Germinal center (tissue), 1 donor: Measurements from ENCODE around the gene SMIM33.
"Not testable (repeated sequence)": the region's sequence is repeated elsewhere in the genome, so short reads cannot be mapped to it uniquely, and the experiment has no call there.

ENCODE experiments used
- DNase-seq: peaks from one replicate; pipeline ENCODE4 v3.0.0; 2012; ENCODE audit warnings: mixed read lengths, low spot score

The SMIM33 gene

DNA sequence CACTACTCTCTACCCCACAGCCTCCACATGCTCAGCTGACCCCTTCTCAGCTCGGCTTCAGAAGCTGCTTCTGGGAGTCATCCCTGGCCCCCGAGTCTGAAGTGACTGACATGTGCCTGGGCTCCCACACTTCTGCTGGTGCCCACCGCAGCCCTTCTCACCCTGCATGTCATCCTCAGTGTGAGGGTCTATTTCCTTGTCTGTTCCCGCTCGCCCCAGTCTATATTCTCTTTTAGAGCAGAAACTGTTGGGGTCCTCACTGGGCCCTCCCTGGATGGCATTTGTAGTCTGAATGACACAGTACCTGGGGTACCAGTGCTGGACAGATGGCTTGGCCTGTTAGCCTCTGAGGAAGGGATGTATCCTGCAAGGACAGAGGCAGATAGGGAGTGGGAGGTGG lies 13.6 kb upstream of the SMIM33 start:
- DNase-seq: no peak

DNA sequence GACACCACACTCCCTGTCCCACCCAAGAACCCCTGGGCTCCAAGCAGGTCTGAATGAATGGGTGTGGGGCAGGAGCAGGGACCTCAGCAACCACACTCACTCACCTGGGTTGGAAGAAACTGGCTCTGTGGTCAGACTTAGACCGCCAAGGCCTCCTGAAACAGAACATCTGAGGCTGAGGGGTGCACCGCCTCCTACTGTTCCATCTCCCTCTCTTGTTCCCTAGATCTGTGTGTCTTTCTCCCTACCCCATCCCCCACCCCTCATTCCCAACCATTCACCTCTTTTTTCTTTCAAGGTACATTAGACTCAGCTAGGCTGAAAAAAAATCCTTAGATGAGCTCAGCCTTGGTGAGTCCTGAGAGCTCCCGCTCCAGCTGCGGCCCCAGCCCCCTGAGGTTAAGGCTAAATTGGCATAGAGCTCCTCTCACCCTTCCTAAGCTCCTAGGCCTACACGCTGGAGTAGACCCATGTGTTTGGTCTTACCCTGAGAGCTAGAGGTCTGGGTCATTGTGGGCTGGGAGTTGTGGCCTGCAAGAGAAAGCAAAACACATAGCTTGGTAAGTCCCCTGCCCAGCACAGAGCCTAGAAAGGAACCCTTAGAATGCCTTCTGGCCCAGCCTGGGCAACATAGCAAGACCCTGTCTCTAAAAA lies 13.0 kb upstream of the SMIM33 start:
- no peak for DNase-seq

- no peak for DNase-seq
Observed at GRCh38 chr5:139458580-139459407, 12.0 kb upstream of the SMIM33 start.

- no peak for DNase-seq
Observed at GRCh38 chr5:139459451-139459934, 11.3 kb upstream of the SMIM33 start.

DNA sequence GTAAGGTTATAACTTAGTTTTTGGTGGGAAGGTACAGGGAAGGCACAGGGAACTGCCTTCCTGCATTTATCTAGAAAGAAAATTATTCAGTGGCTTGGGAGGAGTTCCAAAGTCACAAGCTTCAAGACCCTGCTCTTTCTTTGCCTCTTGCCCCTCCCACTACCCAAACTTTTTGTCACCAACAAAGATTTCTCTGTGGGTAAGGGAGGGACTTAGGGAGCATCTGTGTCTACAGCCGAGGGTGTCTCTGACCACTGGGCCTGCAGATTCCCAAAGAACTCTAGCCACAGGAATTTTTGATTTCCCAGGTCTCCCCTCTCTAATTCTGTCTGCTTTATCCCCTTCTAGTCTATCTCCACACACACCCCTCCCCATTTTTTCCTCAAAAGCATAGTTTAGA lies 10.3 kb upstream of the SMIM33 start:
- no peak for DNase-seq

GRCh38 chr5:139461176-139461575 lies 9.6 kb upstream of the SMIM33 start:
- DNase-seq: no peak

DNA sequence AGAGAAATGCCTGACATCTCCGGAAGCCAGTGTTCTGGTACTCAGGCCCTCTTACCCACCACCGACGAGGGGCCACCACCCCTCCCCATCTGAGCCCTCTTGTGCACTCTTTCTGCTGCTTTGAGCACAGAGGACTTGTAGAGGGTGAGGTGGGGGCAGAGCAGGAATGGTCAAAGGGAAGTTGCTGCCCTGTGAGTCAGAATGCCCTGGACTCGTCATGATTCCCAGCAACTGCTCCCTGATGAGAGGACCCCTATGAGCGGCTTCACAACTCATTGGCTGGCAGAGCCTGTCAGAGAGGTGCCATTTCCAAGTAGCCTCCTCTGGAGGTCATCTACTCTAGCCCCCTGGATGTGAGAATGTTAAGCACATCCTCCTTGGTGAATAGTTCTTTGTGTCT lies 9.1 kb upstream of the SMIM33 start:
- no peak for DNase-seq

- no peak for DNase-seq
Observed at GRCh38 chr5:139462586-139463276, 8.1 kb upstream of the SMIM33 start, which contains the start of gene ECSCR. TSS of gene ECSCR (minus strand) at chr5:139462743. CDS start at chr5:139462670, 73 bp downstream.

- DNase-seq: no peak
Observed at GRCh38 chr5:139468421-139468931, 2.3 kb upstream of the SMIM33 start.

GRCh38 chr5:139472386-139473030 lies 1.7 kb downstream of the SMIM33 start:
- DNase-seq: no peak

- DNase-seq: no peak
Observed at GRCh38 chr5:139473105-139473504, 2.3 kb downstream of the SMIM33 start.

DNA sequence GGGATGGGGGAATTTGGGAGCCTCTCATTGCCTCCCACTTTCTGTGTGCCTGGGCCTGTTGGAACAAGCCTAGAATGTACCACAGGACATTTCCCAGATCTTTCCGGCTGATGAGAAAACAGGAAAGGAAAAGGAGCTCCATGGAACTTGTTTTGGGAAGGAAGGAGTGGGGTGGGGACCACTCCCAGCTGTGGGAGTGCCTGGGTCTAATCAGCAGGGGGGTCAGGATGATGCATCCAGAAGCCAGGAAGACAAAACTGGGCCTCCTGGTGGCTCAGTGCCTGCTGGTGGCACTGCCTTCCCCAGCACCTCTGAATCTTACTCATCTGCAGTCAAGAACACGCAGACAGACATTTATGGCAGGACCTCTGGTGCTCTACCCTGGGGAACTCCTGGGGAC lies 2.8 kb downstream of the SMIM33 start:
- DNase-seq: no peak

DNA sequence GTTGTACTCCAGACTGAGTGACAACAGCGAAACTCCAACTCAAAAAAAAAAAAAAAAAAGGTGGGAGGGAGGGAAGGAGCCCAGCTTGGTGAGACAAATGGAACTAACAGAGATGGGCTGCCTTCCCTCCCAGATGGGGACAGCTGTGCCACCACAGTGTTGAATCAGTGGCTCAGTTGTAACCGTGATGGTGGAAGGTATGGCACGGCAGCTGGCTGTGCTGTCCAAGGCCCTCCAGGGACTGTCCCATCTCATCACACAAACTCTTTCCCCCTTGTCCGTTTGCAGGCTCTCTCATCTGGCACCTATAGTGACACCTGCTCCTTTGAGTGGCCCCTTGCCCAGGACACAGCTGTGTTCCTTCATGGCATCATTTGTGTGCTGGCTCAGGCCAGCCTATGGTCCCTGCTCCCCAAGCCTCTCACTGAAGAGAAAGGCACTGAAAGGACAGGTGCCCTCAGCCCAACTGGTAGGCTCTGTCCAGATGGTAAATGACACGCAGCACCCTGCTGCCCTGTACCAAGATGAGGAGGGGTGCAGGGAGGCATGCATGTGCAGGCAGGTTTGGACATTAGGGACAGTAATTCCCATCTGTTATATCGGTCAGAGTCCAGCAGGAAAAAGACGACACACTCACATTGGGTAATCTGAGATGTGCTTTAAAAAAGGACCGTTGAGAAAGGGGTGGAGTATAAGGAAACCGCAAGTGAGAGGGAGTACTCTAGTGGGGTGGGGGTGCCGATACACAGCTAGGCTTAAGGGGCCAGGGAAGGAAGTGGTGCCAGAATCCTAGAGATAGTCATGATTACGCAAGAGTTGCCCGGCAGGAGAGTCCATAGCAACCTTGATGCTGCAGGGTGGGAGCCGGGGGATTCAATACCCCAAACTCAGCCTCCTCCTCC lies 4.3 kb downstream of the SMIM33 start:
- DNase-seq: no peak

DNA sequence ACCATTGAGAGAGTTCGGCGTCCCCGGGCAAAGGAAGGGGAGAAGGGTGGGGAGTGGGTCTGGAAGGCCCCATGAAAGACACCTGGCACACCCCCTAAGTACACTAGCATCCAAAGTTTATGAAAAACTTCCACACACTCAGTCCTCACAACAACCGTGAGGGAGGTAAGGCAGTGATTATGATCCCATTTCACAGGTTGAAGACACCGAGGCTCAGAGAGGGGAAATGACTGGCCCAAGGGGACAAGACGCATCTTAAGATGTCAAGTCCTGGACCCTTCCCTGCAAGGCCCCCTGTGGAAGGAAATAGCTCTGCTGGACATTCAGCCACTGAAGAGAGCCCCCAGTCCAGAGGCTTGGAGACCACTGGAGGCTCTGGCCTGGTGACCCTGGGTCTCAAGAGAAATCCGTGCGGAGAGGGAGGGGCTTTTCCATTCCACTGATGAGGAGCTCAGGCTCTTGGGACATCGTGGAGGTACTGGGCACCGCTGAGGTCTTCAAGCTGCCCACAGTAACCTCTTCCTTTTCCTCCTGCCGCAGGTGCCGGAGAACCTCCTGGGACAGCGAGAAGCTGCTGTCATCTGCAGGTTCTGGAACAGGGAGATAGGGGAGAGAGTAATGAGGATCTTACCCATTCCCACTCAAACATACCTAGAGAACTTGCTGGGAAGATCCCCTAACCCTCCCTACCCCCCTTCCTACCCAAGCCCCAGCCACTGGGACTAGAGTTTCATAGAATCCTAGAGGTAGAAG lies 5.2 kb downstream of the SMIM33 start:
- DNase-seq: no peak

DNA sequence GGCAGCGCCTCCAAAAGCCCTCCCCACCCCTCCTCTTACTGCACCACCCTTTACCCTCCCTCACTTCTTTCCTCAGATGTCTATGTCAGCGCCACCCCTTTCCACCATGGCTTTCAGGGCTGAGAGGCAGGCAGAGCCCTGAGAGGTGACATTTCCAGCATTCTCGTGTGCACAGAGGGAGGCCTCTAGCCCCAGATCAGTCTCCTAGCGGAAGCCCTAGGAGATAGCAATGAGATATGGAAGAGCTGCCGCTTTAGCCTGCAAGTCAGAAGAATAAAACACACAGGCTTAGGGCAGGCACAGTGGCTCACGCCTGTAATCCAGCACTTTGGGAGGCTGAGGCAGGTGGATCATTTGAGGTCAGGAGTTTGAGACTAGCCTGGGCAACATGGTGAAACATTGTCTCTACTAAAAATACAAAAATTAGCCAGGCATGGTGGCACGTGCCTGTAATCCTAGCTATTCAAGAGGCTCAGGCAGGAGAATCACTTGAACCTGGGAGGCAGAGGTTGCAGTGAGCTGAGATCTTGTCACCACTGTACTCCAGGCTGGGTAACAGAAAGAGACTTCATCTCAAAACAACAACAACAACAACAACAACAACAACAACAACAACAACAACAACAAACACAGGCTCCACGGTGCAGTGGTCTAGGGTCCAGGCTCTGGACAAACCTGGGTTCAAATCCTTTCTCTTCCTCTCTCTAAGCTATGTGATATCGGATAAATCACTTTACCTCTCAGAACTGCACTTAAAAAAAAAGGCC lies 8.0 kb downstream of the SMIM33 start:
- not testable (repeated sequence) for DNase-seq

GRCh38 chr5:139479729-139480128 lies 8.9 kb downstream of the SMIM33 start:
- not testable (repeated sequence) for DNase-seq

GRCh38 chr5:139481122-139481533 lies 10.3 kb downstream of the SMIM33 start:
- no peak for DNase-seq

DNA sequence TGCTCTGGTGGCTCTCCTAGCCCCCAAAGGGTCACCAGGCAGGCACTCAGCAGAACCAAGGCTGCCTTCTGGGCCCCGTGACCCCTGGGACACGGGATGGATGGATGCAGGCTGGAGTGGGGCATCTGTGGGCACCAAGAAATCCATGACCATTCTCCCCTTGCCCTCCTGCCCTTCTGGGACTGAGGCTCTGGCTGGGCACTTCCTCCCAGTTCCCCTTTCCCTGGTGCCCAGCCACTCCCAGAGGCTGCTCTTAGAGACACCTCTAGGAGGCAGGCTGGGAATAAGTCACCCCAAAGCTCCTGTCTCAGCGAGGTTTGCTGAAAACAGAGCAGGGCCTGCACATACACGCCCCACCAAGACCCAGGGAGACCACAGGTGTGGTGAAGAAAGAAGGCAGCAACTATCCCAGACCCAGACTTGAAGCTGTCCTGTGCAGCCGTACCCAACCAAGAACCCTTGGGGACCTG lies 10.8 kb downstream of the SMIM33 start:
- no peak for DNase-seq
